Suppressor macrophage treated with lipopolysaccharide for 1 hour (primary cell): ENCODE results near the gene IGSF5.
A peak's percentile ranks its signal among the peaks of the same experiment; 100 is the strongest.
"Not testable (repeated sequence)": the region's sequence is repeated elsewhere in the genome, so short reads cannot be mapped to it uniquely, and the experiment has no call there.

Source experiments
- DNase-seq, 3 donors: peaks; one replicate each; pipeline ENCODE4 v3.0.0-alpha.2; 2020 to 2022

IGSF5 gene

DNA sequence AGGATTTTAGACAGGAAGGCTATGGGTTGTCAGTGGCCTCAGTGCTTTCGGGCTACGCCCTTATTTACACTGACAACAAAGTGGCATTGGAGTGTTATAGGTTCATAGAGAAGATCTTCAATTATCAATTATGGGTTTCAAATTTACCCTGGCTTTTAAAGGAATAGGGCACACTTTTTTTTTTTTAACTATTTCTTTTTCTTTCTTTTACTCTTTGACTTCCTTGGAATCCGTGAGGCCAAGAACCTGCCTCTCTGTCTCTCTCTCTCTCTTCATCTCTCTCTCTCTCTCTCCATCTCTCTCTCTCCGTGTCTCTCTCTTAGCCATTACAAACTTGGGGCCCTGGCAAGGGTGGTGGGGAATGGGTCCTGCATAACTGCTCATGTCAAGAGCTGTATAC lies at the start of gene IGSF5:
Gene IGSF5, plus strand, starts transcription at position 301 of the 400 bp plus-strand sequence. CDS start 327 bp downstream, outside the sequence.
- not testable (repeated sequence) for DNase-seq

DNA sequence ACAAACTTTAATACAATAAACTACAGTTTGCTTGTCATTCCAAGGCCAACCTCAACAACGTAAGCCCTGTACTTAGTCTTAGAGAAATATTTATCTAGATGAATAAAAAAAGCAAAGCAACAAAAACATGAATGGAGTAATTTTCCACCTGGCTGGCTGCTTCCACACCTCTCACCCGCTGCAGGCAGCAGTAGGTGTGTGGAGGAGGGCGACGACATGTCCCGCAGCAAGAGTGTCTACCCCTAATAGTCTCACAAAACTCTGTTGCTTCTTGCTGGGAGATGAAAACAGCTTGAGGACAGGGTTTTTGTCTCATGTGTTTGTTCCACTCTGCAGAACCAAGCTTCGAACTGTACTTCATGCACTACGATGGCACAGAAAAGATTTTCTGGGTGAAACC lies 48.8 kb upstream of the IGSF5 start:
- no peak for DNase-seq

DNA sequence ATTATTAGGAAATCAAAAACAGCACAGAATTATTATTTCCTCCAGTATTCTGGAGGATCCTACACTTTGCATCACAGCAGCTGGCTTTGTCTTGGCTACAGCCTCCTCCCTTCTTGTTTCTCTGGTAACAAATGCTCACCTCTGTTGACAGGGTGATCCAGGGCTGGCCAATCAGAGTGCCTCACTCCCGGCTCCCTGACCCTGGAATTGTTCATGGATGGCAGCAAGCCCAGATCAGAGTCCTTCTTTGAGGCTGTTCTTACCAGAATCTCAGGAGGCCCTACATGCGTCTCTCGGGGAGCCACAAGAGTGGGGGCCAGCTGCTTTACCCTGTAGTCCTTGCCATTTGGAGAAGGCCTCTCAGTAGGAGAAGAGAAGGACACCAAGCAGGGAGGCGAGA lies 48.4 kb upstream of the IGSF5 start:
- DNase-seq = no peak

DNA sequence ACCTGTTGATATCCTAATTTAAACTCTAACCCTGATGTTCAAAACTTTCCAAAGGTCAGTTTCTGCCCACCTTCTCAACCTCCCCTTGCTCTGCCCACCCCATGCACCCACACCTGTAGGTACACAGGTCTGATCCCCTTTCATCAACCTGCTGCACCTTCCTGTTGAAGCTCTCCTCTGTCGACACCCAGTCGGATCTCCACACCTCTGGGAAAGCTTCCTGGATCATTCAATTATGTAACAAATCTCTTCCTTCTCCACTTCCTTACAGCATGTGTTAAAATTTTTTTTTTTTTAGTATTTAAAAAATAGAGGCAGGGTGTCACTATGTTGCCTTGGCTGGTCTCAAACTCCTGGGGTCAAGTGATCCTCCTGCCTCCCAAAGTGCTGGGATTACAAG lies 44.7 kb upstream of the IGSF5 start:
- no peak for DNase-seq

DNA sequence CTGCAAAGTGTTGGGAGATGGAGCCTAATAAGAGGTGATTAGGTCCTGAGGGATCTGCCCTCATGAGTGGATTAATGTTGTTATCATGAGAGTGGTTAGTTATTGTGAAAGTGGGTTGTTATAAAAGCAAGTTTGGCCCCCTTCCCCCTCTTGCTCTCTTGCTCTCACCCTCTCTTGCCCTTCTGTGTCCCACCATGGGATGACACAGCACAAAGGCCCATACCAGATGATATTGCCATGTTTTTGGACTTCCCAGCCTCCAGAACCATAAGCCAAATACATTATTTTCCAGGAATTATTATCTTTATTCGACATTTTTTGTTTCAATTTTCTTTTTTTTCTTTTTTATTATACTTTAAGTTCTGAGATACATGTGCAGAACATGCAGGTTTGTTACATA lies 41.4 kb upstream of the IGSF5 start:
- DNase-seq = no peak

DNA sequence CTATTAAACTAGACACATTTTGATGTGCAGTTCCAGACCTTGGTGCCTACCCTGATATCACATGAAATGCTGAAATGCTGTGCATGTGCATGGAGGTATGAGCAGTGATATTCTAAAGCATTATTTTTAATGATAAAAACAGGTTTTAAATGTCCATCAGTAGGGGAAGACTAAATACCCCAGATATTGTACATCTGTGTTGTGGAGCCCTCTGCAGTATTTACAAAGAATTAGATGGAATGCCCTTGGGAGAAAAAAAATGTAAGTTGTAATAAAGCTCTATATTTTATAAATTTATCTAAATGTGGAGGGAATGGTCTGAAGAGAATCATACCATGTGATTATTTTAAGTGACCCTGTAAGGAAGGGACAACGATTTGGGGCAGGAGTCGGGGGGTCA lies 39.1 kb upstream of the IGSF5 start:
- DNase-seq = no peak

DNA sequence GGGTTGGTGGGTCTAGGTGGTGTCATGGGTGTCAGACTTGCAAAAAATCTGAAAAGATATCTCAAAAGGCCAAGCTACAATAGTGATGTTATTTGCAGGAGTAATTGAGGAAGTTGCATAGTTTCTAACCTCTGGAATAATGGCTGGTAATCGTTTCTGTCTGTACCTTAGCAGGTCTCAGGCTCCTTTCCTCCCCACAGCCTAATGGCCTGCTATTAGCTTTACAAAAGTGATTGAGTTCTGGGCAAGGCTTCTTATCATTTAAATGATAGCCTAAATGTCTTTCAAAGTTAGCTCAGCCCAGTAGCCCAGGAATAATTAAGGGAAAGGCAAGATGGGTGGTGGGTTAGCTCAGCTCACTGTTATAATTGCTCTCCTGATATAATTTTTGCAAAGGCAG lies 37.7 kb upstream of the IGSF5 start:
- no peak for DNase-seq

DNA sequence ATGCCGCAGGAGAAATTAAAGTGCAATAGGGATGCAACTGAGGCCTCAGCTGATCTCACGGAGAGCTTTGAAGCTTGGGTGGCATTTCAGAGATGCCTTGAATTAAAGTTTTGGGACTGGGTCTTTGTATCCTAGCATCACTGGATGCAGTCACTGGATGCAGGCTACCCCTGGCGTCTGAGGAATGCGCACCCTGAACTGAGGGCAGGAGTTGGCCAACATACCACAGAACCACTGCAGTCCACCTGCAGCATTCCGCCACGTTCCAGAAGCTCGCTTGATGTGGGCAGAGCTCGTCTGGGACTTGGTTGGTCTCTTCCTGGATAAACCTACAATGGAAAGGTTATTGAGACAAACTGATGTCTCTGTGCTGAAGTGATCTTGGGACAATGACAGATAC lies 34.1 kb upstream of the IGSF5 start:
- DNase-seq = no peak

DNA sequence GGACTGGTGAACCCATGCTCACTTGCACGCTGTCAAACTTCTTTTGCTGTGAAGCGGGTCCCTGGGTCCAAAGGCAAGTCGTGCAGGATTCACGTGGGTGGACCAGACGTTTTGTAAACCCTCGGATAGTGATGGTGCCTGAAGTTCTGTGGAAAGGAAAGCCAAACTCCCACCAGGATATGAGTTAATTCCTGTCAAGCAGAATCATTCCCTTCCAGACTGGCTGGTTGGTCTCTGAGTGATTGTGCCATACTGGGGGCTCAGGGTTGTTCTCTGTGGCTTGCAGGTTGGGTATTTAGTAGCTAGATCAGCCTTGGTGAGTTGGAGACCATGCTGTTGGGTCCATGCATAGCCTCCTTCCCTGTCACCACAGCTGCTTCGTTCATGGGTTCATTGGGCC lies 32.7 kb upstream of the IGSF5 start:
- DNase-seq = no peak

DNA sequence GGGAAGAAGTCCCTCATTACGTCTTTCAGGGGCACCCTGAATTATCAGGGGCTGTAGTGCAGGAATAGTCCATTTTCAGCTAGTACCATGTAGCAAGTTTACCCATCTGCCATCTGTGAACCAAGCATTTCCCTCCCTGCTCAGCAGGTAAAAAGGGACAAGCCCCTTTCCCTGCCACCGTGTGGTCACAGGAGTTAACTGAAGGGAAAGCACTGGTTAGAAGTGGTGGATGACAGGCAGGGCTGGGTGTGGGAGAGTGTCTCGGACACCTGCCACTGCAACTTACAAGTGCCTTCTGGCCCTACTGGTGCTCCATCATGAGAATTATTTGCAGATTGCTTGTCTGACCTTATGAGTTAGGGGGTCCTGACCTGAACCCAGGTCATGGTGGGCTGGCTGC lies 32.0 kb upstream of the IGSF5 start:
- DNase-seq = no peak

DNA sequence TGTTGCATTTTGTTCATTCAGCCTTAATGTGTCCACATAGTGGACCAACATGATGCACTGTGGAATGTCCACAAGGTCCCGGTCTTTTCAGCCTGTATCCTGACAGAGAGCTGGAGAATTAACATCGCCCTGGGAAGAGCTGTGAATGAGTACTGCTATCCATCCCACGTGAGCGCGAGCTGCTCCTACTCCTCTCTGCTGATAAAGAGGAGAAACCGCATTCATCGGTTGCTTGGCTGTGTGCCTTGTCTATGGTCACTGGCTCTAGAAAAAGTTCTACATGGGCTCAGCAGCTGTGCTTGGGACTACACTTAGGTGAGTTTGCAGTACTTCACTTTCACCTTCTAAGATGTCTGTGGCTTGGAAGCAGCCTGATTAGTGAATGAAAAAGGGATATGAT lies 31.1 kb upstream of the IGSF5 start:
- no peak for DNase-seq

DNA sequence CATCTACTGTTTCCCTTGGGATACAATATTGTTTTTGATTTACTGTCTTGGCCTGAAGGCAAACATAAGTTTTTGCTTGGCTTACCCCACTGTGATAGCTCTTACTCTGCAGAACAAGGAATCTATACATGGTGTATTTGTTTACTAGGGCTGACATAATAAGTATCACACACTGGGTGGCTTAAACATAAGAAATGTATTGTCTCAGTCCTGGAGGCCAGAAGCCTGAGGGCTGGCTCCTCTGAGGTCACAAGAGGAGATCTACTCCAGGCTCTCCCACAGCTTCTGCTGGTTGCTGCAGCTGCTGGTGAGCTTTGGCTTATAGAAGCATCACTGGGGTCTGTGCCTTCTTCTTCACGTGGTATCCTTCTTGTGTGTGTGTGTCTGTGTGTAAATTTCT lies 30.7 kb upstream of the IGSF5 start:
- DNase-seq = no peak

DNA sequence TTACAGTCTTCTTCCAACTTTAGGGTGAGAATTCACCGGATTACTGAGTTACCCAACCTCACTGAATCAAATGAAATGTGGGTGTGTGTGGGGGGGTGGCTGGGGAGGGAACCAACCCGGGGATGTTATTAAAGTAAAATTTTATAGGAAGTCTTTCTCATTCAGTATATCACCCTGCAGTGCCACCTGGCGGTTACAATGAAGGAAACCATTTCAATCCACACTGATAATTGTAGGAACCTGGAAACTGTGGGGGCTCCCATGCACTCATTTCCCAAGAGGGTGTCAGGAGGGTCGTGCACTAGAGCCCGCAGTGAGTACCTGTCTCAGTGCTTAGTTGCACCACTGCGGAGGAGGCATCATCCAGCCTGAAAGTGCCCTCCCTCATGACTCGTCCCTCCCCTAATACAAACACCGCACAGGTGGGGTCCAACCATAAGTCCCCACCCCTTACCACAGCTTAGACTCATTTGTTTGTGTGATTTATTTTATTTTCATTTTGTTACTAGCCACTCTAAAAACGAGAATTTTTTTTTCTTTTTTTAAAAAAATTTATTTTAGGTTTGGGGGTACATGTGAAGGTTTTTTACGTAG lies 29.1 kb upstream of the IGSF5 start:
- peak; percentile 54 to 79 (median 70) for DNase-seq

DNA sequence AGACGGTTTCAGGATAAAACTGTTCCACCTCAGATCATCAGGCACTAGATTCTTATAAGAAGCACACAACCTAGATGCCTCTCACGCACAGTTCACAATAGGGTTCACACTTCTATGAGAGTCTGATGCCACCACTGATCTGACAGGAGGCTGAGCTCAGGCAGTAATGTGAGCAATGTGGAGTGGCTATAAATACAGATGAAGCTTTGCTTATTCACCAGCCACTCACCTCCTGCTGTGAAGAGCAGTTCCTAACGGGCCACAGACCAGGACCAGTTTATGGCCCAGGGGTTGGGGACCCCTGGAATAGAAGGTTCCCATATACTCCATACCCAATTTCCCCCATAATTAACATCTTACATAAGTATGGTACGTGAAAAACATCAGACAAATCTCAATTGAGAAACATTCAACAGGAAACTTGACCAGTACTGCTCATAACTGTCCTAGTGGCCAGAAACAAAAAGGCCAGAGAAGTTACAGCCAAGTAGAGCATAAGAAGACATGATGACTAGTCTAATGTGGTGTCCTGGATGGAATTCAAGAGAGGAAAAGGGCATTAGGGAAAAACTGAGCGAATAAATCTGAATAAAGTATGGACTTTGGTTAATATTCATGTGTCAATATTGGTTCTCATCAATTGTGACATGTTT lies 24.7 kb upstream of the IGSF5 start:
- no peak for DNase-seq

DNA sequence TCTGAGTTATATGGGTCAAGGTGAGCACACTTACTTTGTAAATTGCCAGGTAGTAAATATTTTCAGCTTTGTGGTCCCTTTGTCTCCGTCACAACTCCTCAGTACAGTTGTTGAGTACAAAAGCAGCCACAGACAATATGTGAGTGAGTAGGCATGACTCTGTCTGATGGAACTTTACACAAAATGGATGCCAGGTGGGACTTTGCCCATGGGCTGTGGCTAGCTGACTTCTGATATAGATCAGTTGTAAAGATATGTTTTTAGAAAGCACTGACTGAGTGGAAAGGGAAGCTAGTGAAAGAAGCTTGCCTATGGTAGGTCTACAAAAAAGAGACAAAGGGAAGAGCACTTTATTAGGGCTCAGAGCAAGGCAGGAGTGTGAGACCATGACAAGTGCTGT lies 23.1 kb upstream of the IGSF5 start:
- DNase-seq = no peak

DNA sequence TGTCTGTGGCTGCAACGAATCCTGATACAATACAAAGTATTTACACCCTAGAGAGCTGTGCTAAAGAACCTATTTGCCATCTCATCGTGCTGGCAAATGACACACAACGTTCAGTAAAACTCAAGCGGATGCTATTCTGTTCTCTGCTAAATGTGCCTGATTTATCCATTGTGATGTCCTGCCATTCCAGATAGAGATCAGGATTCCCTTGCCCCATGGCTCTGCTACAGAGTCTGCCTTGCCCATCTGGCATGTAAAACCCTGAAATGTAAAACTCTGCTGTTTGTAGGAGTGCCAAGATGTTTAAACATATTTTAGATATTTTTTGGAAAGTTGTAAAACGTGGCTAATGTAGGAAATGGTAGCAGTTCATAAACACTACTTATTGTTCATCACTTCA lies 20.0 kb upstream of the IGSF5 start:
- no peak for DNase-seq

DNA sequence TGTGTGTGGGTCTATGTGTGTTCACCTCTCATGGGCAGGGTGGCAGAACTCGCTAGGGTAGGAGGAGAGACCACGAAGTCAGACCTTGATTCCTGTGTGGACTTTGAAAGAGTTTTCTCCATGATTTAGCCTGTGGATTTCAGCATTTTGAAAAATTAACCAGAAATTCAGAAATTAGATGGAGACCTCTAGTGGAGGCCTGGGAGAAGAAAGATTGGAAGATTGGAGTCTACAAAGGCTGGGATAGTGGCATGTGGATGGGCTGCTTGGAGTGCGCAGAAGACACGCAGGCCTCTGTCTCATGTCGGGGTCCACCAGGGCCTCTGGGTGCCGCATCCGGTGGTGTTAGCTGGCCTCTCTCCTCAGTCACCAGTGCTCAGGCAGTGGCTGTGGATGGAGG lies 18.9 kb upstream of the IGSF5 start:
- DNase-seq = no peak

DNA sequence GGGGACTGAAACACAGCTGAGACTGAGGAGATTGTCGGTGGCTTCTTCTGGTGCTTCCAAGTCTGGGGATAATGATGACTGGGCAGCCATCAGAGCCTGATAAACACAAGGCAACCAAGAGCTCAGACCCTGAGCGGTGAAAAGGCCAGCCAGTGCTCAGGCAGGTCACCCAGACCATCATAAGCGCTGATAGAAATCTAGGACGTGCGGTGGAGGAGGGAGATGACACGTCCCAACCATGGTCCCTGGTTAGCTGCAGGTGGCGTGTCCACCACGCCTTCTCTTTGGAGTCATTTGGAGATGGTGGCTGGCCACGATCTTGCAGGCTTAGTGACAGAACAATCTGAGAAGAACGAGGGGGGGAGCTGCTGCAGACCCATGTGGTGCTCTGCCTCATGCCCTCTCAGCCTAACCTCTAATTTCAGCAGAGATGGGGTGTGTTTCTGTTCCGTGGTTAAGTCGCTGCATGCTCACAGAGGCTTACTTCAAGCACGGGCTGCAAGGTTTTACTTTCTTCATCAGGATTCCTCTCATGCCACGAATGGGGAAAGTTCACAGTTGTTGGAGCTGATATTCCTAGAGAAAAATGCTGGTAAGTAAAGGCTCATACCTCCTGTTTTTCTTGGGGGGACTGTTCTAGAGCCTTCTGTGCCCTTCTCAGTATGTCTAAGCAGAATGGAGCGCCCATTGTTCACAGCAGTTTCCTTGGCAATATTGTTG lies 17.4 kb upstream of the IGSF5 start:
- DNase-seq = no peak

DNA sequence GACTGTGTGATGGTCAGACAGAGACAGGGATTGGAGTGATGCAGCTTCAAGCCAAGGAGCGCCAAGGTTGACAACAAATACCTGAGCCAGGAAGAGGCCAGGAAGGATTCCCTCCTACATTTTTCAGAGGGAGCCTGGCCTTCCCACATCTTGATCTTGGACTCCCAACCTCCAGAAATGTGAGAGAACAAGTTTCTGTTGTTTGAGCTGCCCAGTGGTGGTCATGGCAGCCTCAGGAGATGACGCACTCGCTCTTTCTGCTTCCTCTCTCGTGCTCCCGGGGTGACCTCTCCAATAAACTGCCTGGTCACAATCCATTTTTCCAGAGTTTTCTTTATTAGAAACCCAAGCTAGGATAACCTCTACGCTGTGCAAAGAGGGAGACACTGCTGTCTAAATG lies 16.6 kb upstream of the IGSF5 start:
- no peak for DNase-seq

DNA sequence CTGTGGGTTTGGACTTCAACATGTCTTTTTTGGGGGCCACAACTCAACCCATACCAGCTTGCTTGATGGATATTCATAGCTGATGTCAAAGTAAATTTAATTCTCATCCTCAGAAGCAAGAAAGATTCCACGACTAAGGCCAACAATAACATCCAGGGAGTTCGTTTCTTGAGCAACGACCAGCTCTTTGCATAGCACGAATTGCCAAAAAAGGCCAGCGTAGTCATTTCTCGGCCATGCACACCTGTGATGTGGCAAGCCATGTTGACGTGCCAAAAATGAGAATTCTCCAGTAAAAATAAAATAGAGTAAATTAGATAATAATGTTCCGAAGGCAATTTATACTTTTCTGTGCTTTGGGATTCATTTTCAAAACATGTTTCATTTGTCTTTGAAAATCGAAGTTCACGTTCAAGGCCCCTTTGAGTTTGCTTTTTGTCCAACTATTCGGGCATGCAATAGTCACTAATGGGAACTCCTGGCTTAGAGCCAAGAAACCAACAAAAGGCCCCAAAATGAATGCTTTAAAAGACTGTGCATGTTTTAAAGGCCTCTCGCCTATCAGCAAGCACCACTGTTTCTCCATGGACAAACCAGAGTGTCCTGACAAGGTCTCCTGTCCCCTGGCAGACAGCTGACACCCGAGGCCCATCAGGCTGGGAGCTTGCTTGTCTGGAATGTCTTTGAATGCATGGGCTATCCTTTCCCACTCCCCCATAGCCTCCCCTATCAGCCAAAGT lies 14.4 kb upstream of the IGSF5 start:
- DNase-seq = no peak

DNA sequence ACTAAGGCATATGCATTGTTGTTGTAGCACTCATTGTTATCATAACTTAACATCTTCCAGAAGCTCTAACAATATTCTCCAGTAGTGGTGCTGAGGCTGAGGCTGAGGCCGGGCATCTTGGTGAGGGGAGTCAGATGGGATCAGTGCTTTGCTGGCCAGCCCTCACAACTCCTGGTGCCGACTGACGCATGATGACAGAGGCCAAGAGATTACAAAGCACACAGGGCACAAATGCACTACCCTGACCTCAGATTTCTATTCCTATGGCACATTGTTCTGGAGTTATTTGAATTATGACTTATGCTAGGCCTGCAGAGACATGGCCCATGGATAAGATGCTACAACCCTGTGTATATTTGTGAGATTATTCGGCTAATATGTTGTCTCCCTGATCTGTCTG lies 8.3 kb upstream of the IGSF5 start:
- DNase-seq = no peak

DNA sequence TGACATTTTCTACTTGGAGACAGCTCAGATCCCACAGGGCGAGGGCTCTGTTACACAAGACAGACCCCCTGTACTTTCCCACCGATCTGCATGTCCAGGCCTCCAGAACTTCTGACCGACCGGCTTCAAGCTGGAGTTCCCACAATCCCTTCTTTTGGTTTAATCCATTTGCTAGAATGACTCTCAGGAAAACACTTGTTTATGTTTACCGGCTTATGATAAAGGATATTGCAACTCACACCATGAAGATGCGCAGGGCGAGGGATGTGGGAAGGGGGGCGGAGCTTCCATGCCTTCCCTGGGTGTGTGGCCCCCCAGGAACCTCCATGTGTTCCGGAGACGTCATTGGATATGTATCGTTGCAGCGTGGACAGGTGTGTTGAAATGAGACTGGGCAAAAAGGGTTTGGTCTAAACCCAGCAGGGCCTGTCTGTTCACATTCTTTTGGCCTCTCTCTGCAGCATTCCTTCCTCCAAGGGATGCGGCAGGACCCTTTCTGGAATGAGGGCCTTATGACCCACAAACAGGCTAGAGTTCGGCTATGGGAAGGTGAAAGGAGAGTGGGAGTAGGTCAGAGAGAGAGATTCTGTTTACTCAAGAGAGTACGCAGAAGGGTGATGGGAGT lies 7.5 kb upstream of the IGSF5 start:
- no peak for DNase-seq

DNA sequence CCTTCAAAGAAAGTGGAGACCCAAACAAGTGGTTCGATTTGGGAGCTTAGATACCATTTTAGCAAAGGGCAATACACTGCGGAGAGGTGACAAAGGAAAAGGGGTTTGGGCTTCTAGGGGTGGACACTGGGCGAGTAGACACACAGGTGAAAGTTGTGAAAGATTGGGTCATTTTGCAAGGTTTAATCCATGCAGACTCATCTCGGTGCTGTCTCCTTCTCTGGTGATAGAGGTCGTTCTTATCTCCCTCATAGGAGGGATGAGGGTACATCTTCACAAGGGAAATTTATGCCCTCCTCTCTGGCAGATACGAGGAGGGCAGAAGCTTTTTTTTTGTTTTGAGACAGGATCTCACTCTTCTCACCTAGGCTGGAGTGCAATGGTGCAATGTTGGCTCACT lies 6.4 kb upstream of the IGSF5 start:
- no peak for DNase-seq
